GM12878 (cell line): ENCODE results near the gene SOX5.

ENCODE experiments used
- CBX5 ChIP-seq: sonication (generic); IDR thresholded peaks from 2 replicates; pipeline ENCODE4 v1.6.1; 2016; ENCODE audit warnings: low read depth, moderate library complexity, mild to moderate bottlenecking, inconsistent platforms
- CTCF ChIP-seq, 3 experiments: IDR thresholded peaks in 2 of 3; conservative IDR thresholded peaks in 1 of 3; 2 replicates each; pipeline ENCODE4 v1.5.1; 2011; ENCODE audit warnings: low read depth in 3 of 3, low read length in 3 of 3, mild to moderate bottlenecking in 3 of 3, control low read depth in 2 of 3, moderate library complexity in 2 of 3, inconsistent platforms in 1 of 3, mixed read lengths in 1 of 3; ENCODE audit not compliant: control insufficient read depth in 2 of 3, insufficient read depth in 1 of 3; ENCODE audit errors: extremely low read depth in 1 of 3
- ESRRA ChIP-seq: IDR thresholded peaks from 2 replicates; pipeline ENCODE4 v1.6.1; 2012; ENCODE audit warnings: mild to moderate bottlenecking, low read length, improper control_type of control experiment
- PRDM15 ChIP-seq: fragments of 450-650 bp; formaldehyde crosslinking; IDR thresholded peaks from 2 replicates; pipeline ENCODE4 v1.4.0; 2020; ENCODE audit warnings: mild to moderate bottlenecking, moderate library complexity
- SUZ12 ChIP-seq: fragments of 200-600 bp; sonication (generic); IDR thresholded peaks from one replicate; pipeline ENCODE4 v1.6.1; 2018; ENCODE audit warnings: antibody characterized with exemption, mild to moderate bottlenecking; ENCODE audit not compliant: unreplicated experiment

- no peak for TF ChIP-seq ESRRA
- TF ChIP-seq CBX5: no peak
- TF ChIP-seq SUZ12: no peak
- TF ChIP-seq PRDM15 (CRISPR knock-in tag): no peak
- TF ChIP-seq CTCF (IDR thresholded peaks at IDR 0.05 in 2 of 3, conservative IDR thresholded peaks at IDR 0.05 in 1 of 3; ENCODE audit: control insufficient read depth in 2 of 3, extremely low read depth in 1 of 3, insufficient read depth in 1 of 3, low read depth in 3 of 3, low read length in 3 of 3): no peak
These were observed 89.5 kb downstream of the SOX5 start for GRCh38 chr12:23860019-23860418.
